ENCODE data around the gene SLC39A11.

DNA sequence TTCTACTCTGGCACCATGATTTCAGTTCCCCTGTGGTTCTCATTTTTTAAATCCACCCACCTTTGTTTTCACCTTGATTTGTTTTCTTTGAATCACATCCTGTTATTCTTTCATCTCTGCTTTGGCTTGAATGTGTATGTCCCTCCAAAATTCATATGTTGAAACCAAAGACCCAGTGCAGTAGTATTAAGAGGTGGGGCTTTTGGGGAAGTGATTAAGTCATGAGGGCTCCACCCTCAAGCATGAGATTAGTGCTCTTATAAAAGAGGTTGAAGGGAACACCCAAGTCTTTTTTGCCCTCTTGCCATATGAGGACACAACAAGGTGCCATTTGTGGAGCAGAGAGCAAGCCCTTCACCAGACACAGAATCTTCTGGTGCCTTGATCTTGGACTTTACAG, 382.3 kb downstream of the SLC39A11 start:
- TF ChIP-seq, protein P1, sequence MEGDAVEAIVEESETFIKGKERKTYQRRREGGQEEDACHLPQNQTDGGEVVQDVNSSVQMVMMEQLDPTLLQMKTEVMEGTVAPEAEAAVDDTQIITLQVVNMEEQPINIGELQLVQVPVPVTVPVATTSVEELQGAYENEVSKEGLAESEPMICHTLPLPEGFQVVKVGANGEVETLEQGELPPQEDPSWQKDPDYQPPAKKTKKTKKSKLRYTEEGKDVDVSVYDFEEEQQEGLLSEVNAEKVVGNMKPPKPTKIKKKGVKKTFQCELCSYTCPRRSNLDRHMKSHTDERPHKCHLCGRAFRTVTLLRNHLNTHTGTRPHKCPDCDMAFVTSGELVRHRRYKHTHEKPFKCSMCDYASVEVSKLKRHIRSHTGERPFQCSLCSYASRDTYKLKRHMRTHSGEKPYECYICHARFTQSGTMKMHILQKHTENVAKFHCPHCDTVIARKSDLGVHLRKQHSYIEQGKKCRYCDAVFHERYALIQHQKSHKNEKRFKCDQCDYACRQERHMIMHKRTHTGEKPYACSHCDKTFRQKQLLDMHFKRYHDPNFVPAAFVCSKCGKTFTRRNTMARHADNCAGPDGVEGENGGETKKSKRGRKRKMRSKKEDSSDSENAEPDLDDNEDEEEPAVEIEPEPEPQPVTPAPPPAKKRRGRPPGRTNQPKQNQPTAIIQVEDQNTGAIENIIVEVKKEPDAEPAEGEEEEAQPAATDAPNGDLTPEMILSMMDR (conservative IDR thresholded peaks at IDR 0.05; ENCODE audit: low read length) = no peak
- no peak for TF ChIP-seq EZH2phosphoT487 (IDR thresholded peaks at IDR 0.05; ENCODE audit: borderline replicate concordance, low read depth, low read length)

All from OCI-LY7 (cell line).